HG03520 (cell line): Measurements from ENCODE around the gene ZNF708.
"Not testable (repeated sequence)": the region's sequence is repeated elsewhere in the genome, so short reads cannot be mapped to it uniquely, and the experiment has no call there.

Experiments
- ATAC-seq: cut with Tn5 transposase; IDR thresholded peaks from one replicate; pipeline ENCODE4 v1.9.1; 2021; ENCODE audit warnings: mild to moderate bottlenecking, moderate library complexity; ENCODE audit not compliant: unreplicated experiment

The ZNF708 gene

DNA sequence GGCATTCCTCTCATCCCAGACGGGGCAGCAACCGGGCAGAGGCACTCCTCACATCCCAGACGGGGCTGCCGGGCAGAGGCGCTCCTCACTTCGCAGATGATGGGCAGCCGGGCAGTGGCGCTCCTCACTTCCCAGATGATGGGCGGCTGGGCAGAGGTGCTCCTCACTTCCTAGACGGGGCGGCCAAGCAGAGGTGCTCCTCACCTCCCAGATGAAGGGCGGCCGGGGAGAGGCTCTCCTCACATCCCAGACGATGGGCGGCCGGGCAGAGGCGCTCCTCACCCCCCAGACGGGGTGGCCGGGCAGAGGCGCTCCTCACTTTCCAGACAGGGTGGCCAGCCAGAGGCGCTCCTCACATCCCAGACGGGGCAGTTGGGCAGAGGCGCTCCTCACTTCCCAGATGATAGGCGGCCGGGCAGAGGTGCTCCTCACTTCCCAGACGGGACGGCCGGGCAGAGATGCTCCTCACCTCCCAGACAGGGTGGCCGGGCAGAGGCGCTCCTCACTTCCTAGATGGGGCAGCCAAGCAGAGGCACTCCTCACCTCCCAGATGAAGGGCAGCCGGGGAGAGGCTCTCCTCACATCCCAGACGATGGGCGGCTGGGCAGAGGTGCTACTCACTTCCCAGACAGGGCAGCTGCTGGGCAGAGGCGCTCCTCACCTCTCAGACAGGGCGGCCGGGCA lies 68.9 kb downstream of the ZNF708 start:
- ATAC-seq = no peak

DNA sequence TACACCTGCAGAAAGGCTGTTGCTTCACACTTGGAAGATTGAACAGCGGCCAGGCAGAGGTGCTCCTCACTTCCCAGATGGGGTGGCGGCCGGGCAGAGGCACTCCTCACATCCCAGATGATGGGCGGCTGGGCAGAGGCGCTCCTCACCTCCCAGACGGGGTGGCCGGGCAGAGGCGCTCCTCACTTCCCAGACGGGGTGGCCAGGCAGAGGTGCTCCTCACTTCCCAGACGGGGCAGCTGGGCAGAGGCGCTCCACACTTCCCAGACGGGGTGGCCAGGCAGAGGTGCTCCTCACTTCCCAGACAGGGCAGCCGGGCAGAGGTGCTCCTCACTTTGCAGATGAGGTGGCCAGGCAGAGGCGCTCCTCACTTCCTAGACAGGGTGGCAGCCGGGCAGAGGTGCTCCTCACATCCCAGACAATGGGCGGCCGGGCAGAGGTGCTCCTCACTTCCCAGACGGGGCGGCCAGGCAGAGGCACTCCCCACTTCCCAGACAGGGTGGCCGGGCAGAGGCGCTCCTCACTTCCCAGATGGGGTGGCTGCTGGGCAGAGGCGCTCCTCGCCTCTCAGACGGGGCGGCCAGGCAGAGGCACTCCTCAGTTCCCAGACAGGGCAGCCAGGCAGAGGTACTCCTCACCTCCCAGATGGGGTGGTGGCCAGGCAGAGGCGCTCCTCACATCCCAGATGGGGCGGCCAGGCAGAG lies 69.6 kb downstream of the ZNF708 start:
- ATAC-seq = not testable (repeated sequence)

DNA sequence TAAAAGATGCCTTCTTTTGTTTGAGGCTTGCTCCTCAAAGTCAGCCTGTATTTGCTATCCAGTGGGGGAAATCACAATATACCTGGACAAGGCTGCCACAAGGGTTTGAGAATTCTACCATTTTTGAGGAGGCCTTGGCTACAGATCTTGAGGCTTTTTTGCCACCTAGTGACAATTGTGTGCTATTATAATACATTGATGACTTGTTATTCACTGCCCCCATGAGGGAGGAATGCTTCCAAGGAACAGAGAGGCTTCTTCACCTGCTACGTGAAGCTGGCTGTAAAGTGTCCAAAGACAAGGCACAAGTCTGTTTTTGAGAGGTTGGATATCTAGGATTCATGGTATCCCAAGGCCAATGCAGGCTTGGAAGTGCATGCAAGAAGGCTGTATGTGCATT lies 72.5 kb downstream of the ZNF708 start:
- no peak for ATAC-seq
